T-helper 2 cell (primary cell): Measurements from ENCODE around the gene NOS1.

Experiments
- DNase-seq, 5 experiments: peaks; one replicate each; pipeline versions ENCODE4 v3.0.0 to v3.0.0-alpha.2; 2012 to 2022

The NOS1 gene

DNA sequence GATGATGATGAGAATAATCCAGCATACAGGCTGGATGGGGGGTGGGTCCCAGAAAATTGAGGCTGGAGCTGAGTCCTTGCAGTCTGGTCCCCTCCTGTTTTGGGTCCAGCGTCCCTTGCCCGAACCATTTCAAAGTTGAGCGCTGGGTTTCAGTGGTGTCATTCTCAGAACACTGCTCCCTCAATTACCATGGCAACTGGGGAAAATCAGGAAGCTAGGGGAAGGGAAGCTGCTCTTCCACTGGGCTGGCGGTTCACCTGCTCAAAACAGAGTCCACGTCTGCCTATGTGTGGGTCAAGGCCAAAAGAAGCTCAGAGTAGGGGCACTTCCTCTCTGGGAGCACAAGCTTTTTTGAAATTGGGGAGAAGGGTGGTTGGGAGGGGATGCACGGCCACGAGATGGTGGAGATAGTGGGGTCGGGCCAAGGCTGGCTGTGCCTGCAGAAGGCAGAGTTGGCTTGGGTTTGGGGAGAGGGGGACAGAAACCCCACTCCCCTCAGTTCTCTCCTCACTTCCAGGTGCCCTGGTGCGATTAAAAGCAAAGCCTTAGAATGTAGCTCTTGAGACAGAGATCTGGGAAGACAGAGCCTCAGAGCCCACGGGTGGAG, 1.7 kb upstream of the NOS1 start:
- DNase-seq: no peak

DNA sequence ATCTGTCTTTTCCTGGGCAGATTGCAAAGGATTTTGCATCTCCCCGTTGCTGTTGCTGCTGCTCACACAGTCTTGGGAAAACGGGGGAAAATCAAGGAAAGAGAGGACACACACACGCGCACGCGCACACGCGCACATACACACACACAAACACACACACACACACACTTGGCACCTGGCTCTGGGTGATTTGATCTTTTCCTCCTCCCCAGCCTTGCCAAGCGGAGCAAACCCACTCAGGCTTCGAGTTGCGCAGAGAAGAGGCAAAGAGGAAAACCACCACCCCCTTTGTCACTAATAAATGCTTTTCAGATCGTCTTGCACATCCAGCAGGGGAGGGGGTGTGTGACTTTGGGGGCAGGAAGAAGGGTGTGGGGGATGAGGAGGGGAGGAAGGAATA, 965 bp upstream of the NOS1 start:
- DNase-seq: no peak

DNA sequence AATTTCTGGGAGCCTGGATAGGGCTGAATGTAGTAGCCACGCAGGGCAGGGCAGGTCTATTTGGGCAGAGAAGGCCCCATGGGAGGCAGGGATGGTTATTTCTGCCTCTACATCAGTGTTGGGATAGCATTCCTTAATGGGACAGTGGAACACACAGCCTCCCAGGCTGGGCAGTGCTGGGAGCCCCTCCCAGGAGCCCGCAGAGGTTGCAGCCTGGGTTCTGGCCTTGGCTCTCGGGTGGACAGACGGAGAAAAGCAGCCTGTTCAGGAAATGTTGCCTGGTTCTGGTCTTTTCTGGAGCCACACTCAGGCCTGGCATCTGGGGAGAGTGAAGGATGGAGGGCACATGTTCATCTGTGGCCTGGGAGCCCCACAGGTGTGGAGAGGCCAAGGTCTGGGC, 479 bp upstream of the NOS1 start:
- DNase-seq: no peak

DNA sequence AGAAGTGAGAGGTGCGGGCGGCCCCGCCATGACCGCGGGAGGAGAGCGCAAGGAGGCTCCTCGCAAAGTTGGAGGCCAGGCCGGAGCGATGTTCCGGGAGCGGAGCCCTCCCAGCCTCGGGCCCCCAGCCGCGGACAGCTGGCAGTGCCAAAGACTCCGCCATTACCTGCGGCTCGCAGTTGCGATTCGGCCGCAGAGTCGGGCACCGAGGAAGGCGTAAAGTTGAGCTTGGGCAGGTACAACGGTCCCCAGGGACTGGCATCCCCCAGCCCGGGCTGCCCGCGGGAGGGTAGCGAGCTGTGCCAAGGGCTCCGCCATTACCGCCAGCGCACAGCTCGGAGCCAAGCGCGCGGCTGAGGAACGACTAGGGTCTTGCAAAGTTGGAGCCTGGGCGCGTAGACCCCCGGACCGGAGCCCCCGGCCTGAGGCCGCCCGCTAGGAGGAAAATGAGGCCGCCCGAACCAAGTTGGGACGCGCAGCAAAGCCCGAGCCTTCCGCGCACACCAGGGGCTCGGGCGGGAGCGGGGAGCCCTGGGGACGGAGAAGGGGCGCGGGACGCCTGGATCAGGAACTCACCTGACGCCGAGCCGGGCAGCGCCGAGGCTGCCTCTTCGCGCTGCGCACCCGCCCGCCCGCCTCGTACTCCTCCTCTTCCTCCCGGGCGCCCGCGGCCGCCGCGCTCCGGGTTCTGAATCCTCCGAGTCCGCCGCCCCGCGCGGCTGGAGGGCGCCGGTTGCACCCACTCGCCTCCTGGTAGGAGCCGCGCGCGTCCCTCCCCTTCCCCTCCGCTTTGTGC, 677 bp downstream of the NOS1 start:
- DNase-seq: no peak

DNA sequence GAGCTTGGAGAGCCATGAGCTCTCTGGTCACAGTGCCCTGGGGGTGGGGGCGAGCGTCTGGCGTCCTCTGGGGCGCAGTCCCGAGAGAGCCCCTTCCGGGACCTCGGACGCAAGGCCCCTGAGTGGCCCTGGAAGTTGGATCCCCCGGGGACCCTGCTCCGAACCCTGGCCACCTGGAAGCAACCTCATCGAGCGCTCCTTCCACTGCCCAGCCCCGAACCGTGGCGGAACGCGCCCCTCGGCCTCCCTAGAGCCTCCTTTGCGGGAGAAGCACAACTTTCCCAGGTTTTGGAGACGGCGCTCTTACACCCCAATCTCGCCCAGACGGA, 1.2 kb downstream of the NOS1 start:
- no peak for DNase-seq

DNA sequence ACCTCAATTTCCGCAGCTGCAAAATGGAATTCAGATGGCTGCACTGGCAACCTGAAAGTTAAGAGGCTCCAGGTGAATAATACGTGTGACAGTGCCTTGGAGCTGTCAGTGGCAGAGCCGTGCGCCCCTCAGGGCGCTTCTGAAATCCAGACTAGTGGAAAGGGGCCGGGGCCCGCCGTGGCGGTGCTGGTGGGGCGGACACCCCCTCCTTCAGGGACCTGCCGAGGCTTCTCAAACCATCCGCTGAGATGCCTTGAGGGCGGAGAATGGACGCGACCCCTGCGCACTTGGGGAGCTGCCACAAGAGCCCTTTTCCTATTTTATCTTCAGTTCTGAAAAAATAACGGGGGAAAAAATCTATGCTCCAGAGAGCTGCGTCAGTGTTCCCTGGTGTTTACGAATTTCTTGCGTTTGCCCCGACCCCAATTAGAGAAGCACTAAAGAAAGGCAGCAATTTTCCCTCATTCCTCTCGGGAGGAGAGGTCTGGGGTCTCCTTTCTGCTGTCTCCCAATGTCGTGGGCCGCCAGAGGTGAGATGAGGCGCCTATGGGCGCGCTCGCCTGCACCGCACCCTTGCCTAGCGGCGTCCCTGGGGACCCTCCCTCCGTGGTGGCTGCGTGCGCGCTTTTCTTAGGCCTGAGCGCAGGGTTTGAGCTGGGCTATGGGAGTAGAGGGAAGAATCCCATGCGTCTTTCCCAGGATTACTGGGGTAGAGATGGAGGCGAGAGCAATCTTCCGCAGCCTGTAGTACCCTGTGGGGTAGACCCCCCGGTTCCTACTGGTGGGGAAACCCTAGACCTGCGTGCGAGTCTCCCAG, 2.2 kb downstream of the NOS1 start:
- no peak for DNase-seq

DNA sequence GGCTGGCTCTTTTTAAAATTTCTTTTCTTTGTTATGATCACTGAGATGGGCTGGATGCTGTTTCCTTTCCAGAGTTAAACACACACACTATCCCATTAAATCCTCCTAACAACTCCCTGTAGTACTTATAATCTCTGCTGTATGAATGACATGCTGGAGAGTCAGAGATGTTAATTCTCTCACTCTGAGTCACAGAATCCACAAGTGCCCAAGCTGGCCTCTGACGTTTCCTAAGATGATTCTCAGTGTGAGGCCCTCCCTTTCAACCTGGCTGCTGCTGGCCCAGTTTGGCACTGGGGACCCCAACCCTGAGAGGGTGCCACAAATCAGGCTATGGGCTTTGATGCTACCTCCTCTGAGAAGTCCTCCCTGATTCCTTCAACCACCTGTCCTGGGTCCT, 5.4 kb downstream of the NOS1 start:
- no peak for DNase-seq

DNA sequence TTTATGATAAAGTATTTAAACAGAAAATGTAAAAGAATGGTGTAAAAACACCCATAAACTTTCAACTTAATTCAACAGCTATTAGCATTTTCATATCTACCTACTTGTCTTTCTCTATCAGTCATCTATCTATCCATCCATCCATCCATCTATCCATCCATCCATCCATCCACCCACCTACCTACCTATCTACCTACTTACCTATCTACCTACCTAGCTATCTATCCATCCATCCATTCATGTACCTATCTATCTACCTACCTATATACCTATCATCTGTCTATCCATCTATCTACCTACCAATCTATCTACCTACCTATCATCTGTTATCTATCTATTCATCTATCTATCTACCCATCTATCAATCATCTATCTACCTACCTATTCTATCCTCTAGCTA, 8.5 kb downstream of the NOS1 start:
- no peak for DNase-seq

DNA sequence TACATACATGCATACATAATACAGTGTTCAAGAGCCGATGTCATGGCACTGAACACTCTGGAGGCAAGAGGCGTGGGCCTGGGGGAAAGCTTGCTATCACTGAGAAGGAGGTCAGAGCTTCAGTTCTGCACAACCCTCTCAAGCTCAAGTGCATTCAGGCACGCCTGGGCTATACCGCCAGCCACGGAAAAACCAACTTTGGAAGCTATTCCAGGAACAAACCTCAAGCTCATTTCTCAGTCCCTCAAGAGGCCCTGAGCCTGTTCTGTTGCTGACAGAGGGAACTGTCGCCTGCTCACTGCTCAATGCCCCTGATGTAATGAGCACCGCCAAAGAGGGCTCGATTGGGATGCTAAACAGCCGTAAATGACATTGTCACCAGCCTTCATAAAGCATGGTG, 9.2 kb downstream of the NOS1 start:
- DNase-seq: no peak

DNA sequence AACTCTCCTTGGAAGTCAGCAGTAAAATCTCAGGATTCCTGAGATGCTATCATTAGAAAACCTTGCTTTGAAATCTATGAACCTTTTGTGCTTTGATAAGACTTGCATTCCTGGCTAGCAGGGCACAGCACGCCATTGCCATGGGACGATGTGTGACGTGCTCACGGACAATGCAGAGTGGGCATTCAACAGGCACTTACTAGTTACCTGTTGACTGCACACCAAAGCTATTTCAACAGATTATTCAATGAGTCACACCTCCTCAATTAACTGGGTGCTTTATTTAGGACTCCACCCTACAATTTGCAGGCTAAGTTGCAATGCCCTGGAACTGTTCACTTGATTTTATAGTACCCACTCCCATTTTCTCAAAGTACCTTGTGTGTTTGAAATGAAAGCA, 11.3 kb downstream of the NOS1 start:
- DNase-seq: no peak

DNA sequence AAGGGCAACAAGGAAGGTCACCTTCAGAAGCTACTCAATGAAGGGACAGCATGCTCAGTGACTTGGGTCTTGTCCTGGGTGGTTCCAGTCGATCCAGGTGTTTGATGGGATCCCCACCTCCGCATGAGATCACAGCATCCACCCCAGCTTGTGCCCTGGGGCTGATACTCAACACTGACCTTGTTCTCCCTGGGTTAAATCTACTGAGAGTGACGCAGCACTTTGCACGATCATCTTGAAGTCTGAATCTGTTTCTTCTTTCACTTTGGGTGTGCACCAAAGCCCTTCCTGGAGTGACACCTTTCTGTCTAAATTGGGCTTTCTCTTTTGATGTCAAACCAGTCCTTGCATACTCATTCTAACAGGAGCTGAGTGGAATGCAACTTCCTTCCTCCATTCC, 13.8 kb downstream of the NOS1 start:
- no peak for DNase-seq

DNA sequence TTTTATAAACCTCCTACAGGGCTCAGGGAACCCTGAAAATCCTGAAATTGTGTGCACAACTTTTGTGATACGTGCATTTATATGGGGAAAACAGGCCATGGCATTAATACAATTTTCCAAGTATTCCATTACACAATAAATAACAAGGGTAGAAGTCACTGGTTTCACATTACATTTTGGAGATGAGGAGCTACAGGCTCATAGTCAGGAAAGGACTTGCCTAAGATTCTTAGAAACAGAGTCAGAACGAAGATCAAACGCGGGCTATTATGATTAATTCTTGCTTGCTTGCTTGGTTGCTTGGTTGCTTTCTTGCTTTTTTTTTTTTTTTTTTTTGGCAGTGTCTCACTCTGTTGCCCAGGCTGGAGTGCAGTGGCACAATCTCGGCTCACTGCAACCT, 16.7 kb downstream of the NOS1 start:
- DNase-seq: no peak

DNA sequence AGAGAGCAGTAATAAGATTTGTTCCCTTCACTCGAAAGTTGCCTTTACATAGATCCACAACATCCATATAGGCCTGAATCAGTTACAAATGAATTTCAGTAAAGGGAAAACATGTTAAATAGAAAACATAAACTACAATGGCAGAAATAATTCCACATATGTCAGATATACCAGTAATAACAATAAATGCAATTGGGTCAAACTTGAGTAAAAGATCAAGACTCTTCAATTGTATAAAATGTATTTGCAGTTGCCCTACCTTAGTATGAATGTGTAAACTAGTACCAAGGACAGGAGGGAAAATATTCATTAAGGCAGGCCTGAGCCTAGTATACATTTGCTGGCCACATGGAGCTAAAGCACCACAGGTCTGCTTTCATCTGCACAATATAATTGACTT, 17.6 kb downstream of the NOS1 start:
- DNase-seq: no peak

DNA sequence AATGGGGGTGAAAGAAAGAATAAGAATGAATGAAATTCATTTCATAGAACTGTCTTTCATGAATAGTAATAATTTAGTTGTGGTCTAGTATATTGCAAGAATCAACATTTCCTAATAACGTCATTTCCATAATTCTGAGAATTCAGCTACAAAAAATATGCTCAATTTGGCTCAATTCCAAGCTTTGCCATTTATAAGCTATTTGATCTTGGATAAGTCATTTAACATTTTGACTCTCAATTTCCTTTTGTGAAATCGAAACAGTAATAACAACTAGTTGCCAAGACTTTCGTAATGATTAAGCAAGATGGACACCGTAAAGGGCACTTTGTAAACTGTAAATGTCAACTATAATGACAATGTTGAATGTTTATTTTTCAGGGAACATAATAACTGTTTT, 18.1 kb downstream of the NOS1 start:
- DNase-seq: no peak

DNA sequence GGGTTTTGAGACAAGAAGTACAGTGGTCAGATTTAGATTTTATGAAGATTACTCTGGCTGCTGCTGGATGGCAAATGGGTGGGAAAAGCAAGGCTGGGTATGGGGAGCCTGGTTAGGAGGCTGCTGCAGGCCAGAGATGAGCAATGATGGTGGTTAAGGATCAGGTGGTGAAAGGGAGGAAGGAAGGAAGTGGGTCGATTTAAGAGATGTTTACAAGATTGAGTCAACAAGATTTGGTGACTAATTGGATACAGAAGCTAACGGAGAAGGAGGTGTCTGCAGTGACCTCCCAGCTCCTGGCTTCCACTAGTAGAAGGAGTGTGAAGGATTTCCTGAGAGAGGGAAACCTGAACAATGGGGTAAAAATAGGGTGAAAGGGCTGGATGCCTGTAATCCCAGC, 18.7 kb downstream of the NOS1 start:
- peak in 1 of 5 experiments; percentile 39 for DNase-seq

DNA sequence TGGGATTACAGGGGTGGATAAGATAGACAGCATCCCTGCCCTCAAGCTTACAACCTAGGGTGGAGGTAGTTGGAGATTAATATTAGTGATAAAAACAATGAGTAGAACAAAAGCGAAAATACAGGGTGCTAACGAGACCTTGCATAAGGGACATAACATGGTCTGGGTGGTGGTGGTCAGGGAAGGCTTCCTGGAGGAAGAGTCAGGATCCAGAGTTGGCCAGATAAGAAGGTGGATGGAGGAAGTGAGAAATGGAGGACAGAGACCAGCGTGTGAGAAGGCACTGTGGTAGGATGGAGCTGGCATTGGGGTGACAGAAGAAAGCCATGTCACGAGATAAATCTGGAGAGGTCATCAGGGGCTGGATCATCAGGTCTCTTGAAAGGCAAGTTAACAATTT, 19.2 kb downstream of the NOS1 start:
- DNase-seq: no peak

DNA sequence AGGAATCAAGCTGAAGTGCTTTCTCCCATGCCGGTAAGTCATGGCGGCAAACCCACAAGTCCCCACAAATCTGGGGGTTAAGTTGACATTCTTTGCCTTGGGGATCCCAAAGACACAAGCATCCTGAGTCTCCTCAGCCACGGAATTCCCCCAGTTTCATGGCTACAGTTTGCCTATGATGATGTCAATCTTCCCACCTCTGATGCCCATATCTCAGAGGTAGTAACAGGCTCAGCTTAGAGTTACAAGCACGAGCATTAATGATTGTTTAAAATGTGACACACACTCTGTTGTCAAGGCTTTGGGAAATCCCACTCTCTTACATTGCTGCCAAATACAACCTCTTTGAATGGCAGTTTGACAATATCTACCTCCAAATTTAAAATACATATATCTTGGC, 22.3 kb downstream of the NOS1 start:
- no peak for DNase-seq

DNA sequence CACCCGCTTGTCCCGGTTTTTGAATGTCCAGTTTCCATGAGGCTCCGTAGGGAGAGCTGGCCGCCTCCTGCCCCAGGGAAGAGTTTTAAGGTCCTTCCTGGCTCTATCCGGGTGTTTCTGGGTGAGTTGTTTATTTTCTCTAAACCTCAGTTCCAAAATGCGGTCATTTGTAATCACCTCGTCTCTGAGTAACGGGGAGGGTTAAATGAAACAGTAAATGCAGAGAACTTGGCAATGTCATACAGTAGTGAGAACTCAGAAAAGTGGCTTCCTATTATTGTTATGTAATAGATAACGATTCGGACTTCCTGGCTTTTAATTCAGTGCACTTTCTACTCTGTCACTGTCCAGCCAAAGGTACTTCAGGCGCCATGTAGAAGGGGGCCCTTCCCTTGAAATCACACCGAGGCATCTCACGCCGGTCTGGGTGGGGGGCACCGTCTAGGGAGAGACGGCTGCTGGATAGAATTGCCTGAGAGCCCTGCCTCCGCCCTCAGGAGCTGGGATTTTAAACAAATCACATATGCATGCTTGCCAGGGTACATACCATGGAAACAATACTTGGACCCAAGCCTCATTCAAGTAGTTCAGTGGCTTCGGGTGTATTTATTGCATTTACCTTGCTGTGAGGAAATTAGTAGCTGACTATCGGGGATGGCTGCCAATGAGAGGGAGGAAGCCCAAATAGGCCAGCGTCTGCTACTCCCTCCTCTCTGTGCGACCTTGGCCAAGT, 26.4 kb downstream of the NOS1 start:
- no peak for DNase-seq

DNA sequence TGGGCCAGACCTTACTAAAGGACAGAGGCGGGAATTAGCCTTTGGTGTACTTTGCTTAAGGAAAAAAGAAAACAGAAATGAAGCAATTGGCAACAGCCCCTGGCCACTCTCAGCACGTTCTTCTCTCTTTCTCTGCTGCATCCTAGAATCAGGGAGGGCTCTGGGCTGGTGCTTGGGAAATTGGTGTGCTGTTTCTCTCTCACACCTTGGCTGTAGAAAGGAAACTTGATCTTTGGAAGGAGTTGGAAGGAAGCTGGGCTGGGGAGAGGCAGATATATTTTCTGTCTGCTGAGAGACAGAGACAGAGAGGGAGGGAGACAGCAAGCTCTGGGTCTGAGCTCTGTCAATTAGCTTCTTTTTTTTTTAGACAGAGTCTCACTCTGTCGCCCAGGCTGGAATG, 27.4 kb downstream of the NOS1 start:
- DNase-seq: no peak

DNA sequence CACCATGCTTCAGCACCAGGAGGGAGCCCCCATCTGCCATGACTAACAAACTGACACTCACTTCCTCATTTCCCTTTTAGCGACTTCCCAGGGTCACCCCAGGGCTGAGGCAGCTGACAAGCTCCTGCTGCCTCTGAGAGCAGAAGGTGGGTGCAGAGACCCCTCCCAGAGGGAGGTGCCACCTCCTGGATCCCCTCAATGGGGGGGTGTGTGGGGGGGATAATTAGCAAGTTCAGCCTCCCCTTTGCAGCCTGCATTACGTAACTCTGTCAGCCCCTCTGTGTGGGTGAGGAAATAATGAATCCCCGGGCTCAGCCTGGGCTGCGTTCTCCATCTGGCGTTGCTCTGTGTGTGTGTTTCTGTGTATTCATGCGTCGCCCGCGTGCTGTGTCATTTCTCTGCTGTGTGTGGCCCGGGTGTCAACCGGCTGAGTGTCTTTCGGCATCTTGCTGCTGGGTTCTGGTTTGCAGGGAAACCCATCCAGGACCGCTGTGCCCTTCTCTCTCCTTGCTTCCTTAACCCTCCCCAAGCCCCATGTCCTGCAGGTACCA, 28.0 kb downstream of the NOS1 start:
- no peak for DNase-seq

DNA sequence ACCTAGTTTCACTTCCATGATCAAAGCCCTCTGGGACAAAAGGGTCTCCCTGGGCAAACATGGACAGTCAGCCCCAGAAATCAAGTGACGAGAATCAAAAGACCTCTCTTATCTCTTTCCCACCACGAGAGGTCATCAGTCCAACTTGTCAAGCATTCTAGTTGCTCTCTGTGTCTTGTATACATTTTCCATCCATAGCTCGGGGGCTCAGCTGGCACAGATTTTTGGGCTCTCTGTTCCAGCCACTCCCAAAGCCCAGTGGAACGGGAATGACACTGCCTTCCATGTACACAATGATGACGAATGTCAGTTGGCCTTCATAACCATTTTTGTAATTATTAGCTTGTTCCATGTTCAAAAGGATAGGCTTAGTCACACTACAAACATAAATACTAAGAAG, 29.7 kb downstream of the NOS1 start:
- no peak for DNase-seq

DNA sequence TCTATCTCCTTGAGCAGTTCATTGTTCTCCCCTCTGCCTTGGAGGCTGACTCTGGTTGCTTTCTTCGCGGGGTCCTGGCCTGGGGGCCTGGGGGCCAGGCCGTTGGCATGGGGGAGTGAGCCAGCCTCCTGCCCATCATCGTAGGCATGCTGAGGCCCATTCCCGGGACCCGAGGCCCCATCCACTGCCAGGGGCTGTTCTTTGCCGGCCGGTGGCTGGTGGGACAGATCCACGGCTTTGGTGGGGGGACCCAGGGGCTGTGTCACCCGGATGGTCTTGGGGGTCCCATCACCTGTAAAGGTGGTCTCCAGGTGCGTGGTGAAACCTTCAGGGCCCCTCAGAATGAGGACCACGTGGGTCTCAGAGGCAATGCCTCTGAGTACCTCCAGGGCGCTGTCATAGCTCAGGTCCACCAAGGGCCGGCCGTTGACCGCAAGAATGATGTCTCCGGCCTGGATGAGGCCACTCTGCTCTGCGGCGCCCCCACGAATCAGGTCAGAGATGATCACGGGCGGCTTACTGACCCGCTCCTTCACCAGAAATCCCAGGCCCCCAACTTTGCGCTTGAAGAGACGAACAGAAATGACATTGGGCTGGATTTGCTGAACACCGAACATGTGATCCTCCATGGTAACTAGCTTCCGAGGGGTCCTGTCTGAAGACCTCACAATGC, 30.8 kb downstream of the NOS1 start:
- DNase-seq: no peak

DNA sequence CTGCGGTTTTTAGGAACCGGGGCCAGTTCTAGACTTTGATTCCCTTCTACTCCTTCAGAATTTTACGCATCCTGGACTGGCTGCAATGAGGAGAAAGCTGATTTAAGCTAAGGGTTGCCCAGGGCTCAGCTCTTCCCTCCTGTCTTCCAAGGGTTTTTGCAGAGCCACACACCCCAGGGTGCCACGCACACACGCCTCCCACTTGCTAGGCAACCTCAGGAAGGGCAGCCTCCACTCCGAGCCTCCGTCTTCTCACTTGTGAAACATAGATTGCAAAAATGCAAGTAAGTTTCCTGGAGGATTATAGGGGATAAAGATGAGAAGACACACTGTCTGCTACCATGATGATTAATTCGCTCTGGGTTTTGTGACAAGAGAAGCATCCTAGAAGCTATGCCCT, 31.7 kb downstream of the NOS1 start:
- no peak for DNase-seq
